Activated T-helper 2 cell treated with anti-CD3 and anti-CD28 coated beads, Interferon-gamma antibody, Interleukin-2, Interleukin-4, amounts not matched to agents 10 μg/mL and 5 μg/mL and 100 μg/mL, durations not matched to agents 14 hours and 24 hours and 36 hours (primary cell): ENCODE results near the gene XRCC3. TPM values are rescaled to one million over a fixed set of nuclear protein-coding genes. Genes with fewer than 3 reads are reported as not detected.

ENCODE experiments used
- DNase-seq: peaks from one replicate; pipeline ENCODE4 v3.0.0; 2021; ENCODE audit warnings: low spot score
- H3K27ac Mint-ChIP-seq: one replicate; pipeline ENCODE4 v1.8.0; 2021; ENCODE audit warnings: mixed read lengths
- H3K27me3 Mint-ChIP-seq: one replicate; pipeline ENCODE4 v1.8.0; 2021; ENCODE audit warnings: low read depth, mixed read lengths
- H3K36me3 Mint-ChIP-seq: one replicate; pipeline ENCODE4 v1.8.0; 2021; ENCODE audit warnings: low read depth, mixed read lengths
- H3K4me1 Mint-ChIP-seq: one replicate; pipeline ENCODE4 v1.8.0; 2021; ENCODE audit warnings: low read depth, mixed read lengths
- H3K4me3 Mint-ChIP-seq: one replicate; pipeline ENCODE4 v1.8.0; 2021; ENCODE audit warnings: low read depth, mild to moderate bottlenecking, moderate library complexity, mixed read lengths
- H3K9me3 Mint-ChIP-seq: one replicate; pipeline ENCODE4 v1.8.0; 2021; ENCODE audit warnings: mixed read lengths
- intact Hi-C: fragments of 100-400 bp; cut with micrococcal nuclease; formaldehyde crosslinking; loops from one replicate; pipeline ENCODE4 v1.15.1; 2023
- total RNA-seq: library from RNA; stranded (reverse); gene quantifications from 2 replicates; pipeline ENCODE4 v1.2.3, GENCODE V29; 2022

Gene XRCC3
- total RNA-seq, 1 donor from 2014 or later: 52.9 TPM

GRCh38 chr14:103744621-103745395, 29.6 kb upstream of the XRCC3 start:
- Mint-ChIP-seq H3K27me3 (no peaks in the 10 kb centered on the region), H3K4me1 (peaks cover 6% of the 10 kb centered on the region), H3K36me3 (no peaks in the 10 kb centered on the region), H3K4me3 (no peak overlapping the region), H3K9me3 (no peaks in the 10 kb centered on the region), H3K27ac (no peak overlapping the region)
- intact Hi-C loops: no loop called here
- no peak for DNase-seq

- DNase-seq: no peak
- Mint-ChIP-seq H3K4me3 (no peak overlapping the region), H3K9me3 (no peaks in the 10 kb centered on the region), H3K27me3 (no peaks in the 10 kb centered on the region), H3K36me3 (no peaks in the 10 kb centered on the region), H3K27ac (no peak overlapping the region), H3K4me1 (peaks cover 6% of the 10 kb centered on the region)
- intact Hi-C loops: no loop called here
These were observed 28.4 kb upstream of the XRCC3 start for GRCh38 chr14:103743691-103744090.

GRCh38 chr14:103742499-103743255, 27.4 kb upstream of the XRCC3 start:
- Mint-ChIP-seq H3K9me3 (no peaks in the 10 kb centered on the region), H3K4me1 (no peaks in the 10 kb centered on the region), H3K4me3 (no peak overlapping the region), H3K27ac (no peak overlapping the region), H3K27me3 (no peaks in the 10 kb centered on the region), H3K36me3 (no peaks in the 10 kb centered on the region)
- no peak for DNase-seq
- intact Hi-C loops: no loop called here

GRCh38 chr14:103741876-103742275, 26.6 kb upstream of the XRCC3 start:
- Mint-ChIP-seq H3K9me3 (no peaks in the 10 kb centered on the region), H3K36me3 (no peaks in the 10 kb centered on the region), H3K27me3 (no peaks in the 10 kb centered on the region), H3K27ac (no peak overlapping the region), H3K4me3 (no peak overlapping the region), H3K4me1 (no peaks in the 10 kb centered on the region)
- intact Hi-C loops: no loop called here
- DNase-seq: no peak

DNA sequence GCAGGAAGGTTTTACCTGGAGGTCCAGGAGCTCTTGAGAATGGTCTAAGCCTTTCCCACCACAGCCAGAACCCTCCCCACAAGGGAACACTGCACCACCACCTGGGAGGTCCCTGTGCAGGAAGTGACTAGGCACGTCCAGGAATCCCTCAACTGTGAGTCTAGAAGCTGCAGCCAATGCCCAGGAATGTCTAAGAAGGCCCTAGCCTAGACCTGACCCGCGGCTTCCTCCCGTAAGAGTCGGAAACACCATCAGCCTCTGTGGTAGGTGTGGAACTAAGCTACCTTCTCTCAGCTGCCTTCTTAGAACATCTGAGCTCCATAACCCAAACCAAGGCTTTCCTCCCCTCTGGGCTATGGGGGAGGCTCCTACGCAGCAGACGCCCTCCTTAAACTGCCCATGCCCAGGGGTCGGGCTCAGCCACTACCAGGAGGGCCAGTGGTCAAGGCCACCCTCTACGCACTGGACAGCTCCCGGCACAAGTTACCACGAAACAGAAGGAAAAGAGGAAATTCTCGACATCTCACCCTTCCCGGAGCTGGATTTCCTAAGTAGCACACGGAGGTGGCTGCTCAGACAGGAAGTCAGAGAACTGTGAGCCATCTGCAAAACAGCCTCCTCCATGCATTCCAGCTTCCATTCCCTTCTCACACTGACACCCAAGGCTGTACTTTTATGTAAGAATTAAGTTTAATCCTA, 25.9 kb upstream of the XRCC3 start:
- H3K27ac Mint-ChIP-seq: no peak overlapping the region
- DNase-seq: no peak
- H3K9me3 Mint-ChIP-seq: no peaks in the 10 kb centered on the region
- intact Hi-C loops: no loop called here
- H3K4me3 Mint-ChIP-seq: no peak overlapping the region
- H3K27me3 Mint-ChIP-seq: no peaks in the 10 kb centered on the region
- H3K4me1 Mint-ChIP-seq: no peaks in the 10 kb centered on the region
- no peaks in the 10 kb centered on the region for H3K36me3 Mint-ChIP-seq

DNA sequence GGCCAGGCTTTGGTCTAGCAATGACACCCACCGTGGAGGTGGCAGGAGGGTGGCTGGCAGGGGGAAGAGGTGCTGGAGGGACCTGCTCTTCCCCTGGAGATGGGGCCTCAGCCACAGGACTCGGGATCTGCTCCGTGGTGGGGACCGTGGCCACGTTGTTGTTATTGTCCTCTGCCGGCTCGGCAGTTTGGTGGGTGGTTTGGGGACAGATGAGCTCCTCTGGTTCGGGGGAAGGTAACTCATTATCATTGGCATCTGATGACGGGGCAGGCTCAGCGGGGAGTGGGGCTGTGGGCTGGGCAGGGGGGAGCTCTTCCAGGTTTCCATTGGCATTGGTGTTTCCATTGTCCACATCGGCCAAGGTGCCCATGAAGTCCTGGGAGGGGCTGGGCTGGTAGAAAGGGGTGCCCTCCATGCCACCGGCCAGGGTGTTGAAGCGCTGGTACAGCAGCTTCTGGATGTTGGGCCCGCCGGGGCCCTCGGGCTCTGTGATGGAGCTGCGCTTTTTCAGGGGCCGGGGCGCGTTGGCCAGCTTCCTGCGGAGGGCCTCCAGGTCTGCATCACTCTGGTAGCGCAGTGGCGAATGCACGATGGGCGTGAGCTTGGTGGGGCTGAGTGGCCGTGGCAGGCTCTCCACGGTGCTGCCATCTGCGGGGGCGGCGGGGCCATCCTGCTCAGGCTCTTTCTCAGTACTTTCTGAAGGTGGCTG, 24.7 kb upstream of the XRCC3 start:
- no peaks in the 10 kb centered on the region for H3K9me3 Mint-ChIP-seq
- H3K4me3 Mint-ChIP-seq: no peak overlapping the region
- H3K4me1 Mint-ChIP-seq: no peaks in the 10 kb centered on the region
- intact Hi-C loops: no loop called here
- H3K27ac Mint-ChIP-seq: no peak overlapping the region
- H3K36me3 Mint-ChIP-seq: no peaks in the 10 kb centered on the region
- no peak for DNase-seq
- H3K27me3 Mint-ChIP-seq: no peaks in the 10 kb centered on the region

GRCh38 chr14:103739466-103739792, 24.2 kb upstream of the XRCC3 start:
- Mint-ChIP-seq H3K27me3 (no peaks in the 10 kb centered on the region), H3K4me3 (no peak overlapping the region), H3K36me3 (no peaks in the 10 kb centered on the region), H3K9me3 (no peaks in the 10 kb centered on the region), H3K4me1 (no peaks in the 10 kb centered on the region), H3K27ac (no peak overlapping the region)
- intact Hi-C loops: no loop called here
- DNase-seq: no peak

DNA sequence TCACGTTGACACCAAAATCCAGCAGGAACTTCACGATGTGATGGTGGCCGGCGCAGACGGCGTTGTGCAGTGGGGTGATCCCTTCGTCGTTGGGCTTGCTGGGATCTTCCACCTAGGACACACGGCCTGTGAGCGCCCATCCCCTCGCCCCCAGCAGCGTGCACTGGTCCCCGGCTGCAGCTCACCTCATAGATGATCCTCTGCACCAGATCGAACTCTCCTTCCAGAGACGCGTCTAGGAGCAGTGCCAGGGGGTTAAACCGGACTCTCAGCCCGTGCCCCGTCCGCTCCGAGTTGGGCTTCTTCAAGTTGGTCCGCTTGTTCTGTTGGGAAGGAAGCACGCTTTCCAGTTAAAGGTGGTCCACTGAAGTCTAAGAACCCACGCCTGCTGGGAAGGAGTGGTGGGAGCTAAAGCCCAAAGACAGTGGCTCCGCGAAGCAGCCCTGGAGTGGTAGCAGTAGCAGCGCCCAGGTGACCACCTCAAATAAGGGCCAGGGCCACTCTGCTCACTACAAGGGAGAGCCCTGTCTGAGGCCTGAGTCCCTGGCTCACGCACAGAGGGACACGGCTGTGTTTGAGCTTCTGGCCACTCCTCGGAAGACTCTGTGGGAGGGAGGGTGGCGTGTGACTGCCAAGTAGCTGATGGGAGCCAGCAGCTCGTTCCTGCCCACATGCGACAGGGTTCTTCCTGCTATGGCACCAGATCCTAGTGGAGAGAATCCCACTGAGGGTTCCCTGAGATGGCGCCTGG, 23.6 kb upstream of the XRCC3 start:
- Mint-ChIP-seq H3K27ac (no peak overlapping the region), H3K27me3 (no peaks in the 10 kb centered on the region), H3K4me3 (no peak overlapping the region), H3K36me3 (no peaks in the 10 kb centered on the region), H3K9me3 (no peaks in the 10 kb centered on the region), H3K4me1 (no peaks in the 10 kb centered on the region)
- no peak for DNase-seq
- intact Hi-C loops: no loop called here

- Mint-ChIP-seq H3K27ac (no peak overlapping the region), H3K36me3 (no peaks in the 10 kb centered on the region), H3K4me3 (no peak overlapping the region), H3K9me3 (no peaks in the 10 kb centered on the region), H3K4me1 (no peaks in the 10 kb centered on the region), H3K27me3 (no peaks in the 10 kb centered on the region)
- intact Hi-C loops: no loop called here
- no peak for DNase-seq
These were observed 22.9 kb upstream of the XRCC3 start for GRCh38 chr14:103738166-103738565.

DNA sequence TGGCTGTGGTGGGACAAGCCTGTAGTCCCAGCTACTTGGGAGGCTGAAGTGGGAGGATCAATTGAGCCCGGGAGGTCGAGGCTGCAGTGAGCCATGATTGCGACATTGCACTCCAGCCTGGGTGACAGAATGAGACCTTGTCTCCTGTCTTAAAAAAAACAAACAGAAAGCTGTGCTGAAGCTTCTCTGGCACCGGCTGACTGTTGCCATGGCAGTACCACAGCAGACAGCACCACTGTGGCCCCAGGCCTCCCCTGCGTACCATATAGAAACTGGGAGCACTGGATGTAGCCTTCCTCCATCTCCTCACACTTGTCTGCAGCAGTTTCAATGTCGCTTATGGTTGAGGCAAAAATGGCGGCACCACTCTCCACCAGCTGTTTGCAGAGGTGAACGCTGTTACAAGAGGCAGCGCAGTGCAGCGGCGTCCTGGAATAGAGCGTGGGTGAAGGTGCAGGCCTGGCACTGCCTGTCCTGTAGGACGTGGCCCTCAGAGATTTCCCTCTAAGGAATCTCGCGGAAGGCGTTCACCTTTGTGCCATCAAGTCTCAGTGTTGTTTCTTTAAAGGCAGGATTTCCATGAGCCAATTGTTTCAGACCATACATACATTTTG, 22.3 kb upstream of the XRCC3 start:
- peaks cover 4% of the 10 kb centered on the region for H3K36me3 Mint-ChIP-seq
- H3K4me3 Mint-ChIP-seq: no peak overlapping the region
- H3K27ac Mint-ChIP-seq: no peak overlapping the region
- no peaks in the 10 kb centered on the region for H3K9me3 Mint-ChIP-seq
- H3K27me3 Mint-ChIP-seq: no peaks in the 10 kb centered on the region
- intact Hi-C loops: no loop called here
- no peaks in the 10 kb centered on the region for H3K4me1 Mint-ChIP-seq
- DNase-seq: no peak

DNA sequence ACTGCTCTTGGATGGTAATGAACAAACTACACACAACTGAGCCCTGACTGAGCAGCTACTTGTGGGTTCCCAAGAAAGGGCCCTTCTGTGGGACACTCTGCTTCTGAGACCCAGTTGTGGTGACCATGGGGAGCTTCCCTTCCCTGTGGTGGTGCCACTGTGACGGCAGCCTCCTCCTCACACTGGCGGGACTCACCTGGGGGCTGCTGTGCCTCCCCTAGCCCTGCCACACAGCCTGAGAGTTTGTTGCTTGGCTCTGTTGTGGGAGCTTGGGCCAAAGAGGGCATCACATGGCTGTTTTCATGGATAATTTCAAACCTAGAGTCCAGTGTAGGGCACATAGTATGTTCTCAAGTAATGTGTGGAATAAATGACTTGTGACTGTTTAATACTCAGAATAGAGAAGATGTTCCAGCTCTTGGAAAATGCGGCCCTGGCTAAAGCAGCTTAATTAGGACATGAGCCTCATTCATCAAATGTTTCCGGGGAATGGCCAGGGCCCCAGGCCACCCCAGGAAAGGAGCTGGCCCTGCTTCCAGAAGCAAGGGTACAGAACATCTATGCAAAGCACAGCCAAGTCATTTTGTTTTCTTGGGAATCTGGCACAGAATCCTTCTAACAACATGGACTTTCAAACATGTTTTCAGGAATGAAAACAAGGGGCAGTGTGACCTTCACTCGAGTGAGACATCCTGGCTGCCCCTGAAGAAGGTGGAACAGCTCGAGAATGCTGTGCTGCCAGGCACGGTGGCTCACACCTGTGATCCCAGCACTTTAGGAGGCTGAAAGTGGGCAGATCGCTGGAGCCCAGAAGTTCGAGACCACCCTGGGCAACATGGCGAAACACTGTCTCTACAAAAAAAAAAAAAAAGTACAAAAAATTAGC, 21.5 kb upstream of the XRCC3 start:
- intact Hi-C loops: no loop called here
- no peak overlapping the region for H3K4me3 Mint-ChIP-seq
- H3K36me3 Mint-ChIP-seq: peaks cover 4% of the 10 kb centered on the region
- no peaks in the 10 kb centered on the region for H3K4me1 Mint-ChIP-seq
- no peak for DNase-seq
- no peak overlapping the region for H3K27ac Mint-ChIP-seq
- no peaks in the 10 kb centered on the region for H3K27me3 Mint-ChIP-seq
- H3K9me3 Mint-ChIP-seq: no peaks in the 10 kb centered on the region
